ENCODE data around the gene TSSK2.
"Not testable (repeated sequence)": the region's sequence is repeated elsewhere in the genome, so short reads cannot be mapped to it uniquely, and the experiment has no call there.

TSSK2 gene

DNA sequence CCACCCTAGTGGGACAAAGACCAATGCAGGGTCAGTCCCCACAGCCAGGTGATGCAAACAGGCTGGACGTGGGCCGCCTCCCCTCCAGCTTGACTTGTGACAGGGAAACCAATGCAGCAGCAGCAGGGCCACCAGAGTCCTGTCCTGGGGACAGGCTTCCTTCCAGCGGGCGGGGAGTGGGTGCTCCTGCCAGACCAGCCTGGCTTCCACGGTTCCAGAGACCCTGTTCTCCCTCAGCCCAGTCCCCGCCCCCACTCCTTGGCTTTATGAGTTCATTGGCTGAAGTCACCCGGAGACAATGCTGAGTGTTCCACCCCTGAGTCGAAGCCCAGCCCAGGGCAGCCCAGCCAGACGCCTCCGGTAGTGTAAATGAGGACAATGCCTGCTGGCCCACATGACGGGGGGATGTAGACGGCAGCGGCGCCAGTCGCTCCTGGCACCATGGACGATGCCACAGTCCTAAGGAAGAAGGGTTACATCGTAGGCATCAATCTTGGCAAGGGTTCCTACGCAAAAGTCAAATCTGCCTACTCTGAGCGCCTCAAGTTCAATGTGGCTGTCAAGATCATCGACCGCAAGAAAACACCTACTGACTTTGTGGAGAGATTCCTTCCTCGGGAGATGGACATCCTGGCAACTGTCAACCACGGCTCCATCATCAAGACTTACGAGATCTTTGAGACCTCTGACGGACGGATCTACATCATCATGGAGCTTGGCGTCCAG lies at the start of gene TSSK2:
TSSK2 (plus strand) TSS at position 350 of the 726 bp plus-strand sequence; CDS start at position 442, 92 bp downstream.
- no peak for DNase-seq

DNA sequence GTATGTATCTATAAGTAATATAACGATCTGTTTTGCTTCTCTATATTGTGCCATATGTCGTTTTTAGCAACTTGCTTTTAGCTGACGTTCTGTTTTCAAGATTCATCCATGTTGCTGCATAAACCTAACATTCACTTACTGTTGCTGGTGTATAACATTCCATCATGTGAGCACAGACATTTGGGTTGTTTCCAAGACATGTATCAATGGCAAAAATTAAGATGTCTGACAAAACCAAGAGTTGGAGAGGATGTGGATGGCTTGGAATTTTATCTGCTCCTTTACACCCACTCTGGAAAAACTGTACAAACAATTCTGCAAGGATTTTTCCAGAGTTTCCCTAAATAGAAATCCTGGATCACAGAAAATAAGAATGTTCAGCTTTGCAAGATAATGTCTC lies 49.8 kb upstream of the TSSK2 start:
- DNase-seq = no peak

DNA sequence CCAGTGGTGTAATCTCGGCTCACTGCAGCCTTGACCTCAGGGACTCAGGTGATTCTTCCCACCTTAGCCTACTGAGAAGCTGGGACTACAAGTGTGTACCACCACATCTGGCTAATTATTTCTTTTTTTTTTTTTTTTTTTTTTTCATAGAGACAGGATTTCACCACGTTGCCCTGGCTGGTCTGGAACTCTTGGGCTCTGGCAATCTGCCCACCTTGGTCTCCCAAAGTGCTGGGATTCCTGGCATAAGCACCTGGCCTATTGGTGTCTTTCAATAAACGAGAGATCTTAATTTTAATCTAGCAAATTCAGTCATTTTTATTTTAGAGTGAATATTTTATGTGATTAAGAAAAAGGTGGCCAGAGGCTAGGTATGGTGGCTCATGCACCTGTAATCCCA lies 49.0 kb upstream of the TSSK2 start:
- no peak for DNase-seq

DNA sequence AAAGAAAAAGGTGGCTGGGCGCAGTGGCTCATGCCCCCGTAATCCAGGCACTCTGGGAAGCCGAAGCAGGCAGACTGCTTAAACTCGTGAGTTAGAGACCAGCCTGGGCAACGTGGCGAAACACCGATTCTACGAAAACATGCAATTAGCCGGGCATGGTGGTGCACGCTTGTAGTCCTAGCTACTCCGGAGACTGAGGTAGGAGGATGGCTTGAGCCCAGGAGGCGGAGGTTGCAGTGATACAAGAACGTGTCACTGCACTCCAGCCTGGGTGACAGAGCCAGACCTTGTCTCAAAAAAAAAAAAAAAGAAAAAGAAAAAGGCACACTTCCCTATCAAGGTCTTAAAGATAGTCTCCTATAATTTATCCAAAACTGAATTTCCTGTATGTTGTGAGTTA lies 48.3 kb upstream of the TSSK2 start:
- no peak for DNase-seq

DNA sequence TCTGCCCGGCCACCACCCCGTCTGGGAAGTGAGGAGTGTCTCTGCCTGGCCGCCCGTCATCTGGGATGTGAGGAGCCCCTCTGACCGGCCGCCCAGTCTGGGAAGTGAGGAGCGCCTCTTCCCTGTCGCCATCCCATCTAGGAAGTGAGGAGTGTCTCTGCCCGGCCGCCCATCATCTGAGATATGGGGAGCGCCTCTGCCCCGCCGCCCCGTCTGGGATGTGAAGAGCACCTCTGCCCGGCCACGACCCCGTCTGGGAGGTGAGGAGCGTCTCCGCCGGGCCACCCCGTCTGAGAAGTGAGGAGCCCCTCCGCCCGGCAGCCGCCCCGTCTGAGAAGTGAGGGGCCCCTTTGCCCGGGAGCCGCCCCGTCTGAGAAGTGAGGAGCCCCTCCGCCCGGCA lies 47.0 kb upstream of the TSSK2 start:
- not testable (repeated sequence) for DNase-seq

DNA sequence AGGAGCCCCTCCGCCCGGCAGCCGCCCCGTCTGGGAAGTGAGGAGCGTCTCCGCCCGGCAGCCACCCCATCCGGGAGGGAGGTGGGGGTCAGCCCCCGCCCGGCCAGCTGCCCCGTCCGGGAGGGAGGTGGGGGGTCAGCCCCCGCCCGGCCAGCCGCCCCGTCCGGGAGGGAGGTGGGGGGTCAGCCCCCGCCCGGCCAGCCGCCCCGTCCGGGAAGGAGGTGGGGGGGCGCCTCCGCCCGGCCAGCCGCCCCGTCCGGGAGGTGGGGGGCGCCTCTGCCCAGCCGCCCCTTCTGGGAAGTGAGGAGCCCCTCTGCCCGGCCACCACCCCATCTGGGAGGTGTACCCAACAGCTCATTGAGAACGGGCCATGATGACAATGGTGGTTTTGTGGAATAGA lies 46.5 kb upstream of the TSSK2 start:
- DNase-seq = not testable (repeated sequence)

DNA sequence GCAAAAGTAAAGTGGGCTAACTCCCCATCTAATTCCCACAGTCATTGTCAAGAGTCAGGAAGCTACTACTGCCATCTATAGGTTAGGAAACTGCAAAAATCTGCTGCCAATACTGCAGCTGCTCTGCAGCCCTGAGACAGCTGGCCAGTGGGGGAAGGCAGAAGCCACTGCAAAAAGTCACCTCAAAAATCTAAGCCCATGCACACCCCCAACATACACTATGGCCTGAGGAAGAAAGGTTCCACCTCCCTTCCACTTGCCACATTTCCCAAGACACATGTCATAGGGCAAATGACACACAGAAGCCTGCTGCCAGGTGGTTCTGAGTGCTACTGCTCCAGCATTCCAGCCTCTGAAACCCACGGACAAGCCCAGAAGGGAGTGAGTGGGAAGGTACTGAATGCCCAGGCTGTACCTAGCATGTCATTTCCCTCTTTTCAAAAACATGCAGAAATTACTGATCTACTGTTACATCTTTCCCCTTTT lies 45.8 kb upstream of the TSSK2 start:
- DNase-seq = no peak

DNA sequence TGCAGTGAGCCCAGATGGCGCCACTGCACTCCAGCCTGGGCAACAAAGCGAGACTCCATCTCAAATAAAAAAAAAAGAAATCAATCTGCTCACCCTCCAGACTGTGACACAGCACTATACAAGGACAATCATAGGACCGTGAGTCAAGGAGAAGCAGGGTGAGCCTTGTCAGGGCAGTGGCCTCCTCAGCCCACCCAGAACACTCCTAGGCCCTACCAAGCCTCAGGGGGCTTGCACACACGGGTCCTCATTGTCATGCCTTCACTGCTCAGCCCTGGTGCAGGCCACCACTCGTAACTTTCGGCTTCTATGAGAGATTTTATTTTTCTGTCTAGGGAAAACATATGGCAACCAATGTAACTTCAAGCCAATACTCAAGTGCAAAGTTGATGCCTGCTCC lies 44.7 kb upstream of the TSSK2 start:
- DNase-seq = no peak

DNA sequence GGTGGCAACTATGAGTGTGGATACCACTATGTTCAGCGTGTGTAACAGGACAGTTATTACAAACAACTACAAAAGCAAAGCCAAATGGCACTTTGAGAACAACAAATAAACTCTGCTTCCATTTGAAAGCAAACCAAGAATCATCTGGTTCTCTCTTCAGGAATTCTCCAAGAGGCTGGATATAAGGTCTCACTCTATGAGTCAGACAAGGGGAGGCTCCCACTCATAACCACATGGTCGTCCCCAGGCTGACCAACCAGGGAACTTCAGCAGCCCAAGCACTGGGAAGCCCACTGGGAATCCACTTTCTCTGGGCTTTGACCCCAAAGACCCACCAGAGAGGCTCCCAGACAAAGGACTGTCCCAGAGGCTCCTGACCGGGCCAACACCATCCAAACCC lies 44.2 kb upstream of the TSSK2 start:
- DNase-seq = no peak

DNA sequence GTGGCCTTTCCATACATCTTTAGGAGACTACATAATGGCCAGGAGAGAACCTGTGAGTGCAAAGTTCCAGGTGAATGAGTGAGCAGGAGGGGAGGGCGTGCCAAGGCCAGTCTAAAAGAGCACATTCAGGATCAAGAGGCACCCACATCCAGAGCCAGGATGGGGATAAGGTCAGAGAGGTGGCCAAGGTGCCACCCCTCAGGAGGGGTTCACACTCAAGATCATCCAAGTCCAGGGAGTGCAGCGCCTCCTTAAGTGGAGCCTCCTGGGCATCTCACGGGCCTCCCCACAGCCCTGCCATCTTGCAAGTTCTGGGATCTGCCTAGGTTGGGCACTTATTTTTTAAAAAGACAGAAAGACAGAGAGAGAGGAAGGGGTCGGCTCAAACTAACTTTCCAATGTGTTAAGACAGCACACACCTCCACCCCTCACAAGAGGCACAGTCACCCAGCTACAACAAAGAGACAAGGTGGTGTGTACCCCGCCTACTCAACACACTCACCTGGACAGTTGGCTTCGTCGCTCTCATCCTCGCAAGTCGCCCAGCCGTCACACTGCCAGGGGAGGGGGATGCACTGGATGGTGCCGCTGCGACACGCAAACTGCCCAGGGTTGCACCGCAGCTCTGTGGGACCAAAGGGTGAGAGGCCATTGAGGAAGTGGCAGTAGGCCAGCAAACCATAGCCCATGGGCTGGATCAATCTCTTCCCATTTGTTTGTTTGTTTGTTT lies 42.1 kb upstream of the TSSK2 start:
- no peak for DNase-seq

DNA sequence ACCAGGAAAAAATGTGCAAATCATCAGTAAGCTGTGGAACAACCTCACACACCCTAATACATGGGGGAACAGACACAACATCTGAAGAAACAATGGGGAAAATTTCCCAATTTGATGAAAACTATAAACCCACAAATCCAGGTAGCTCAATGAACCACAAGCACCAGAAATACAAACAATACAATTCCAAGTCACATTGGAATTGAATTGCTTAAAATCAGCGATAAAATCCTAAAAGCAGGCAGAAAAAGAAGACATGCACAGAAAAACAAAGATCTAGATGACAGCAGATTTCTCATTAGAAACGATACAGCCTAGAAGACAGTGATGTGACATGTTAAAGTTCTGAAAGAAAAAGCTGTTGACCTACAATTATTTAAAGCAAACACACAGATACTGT lies 40.9 kb upstream of the TSSK2 start:
- no peak for DNase-seq

DNA sequence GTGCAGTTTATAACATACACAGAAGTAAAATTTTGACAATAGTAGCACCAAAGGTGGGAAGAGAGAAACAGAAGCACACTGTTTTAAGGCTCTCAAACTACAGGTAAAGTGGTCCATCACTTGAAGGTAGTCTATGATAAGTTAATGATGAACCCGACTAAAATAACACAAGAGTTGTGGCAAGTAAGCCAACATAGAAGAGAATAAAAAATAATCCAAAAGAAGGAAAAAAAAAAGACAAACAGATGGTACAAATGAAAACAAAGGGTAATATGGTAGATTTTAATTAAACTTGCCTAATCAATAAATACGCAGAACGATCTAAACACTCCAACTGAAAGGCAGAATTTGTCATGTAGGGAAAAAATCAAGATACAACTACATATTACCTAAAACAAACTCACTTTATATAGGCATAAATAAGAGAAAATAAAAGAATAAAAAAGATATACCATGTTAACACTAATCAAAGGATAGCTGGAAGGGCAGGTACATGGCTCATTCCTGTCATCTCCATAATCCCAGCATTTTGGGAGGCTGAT lies 40.5 kb upstream of the TSSK2 start:
- DNase-seq = no peak

DNA sequence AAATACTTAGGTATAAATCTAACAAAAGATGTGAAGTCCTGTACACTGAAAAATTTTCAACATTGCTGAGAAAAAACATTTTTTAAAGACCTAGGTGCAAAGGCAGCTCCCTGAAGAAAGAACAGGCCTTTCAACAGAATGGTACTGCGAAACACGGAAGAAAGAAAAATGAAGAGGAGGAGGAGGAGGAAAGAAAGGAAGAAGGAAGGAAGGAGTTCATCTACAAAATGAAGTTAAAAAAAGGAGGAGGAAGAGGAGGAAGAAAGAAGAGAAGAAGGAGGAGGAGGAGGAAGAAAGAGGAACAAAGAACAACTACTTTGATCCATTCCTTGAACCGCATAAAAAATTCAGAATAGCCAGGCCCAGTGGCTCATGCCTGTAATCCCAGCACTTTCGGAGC lies 38.4 kb upstream of the TSSK2 start:
- DNase-seq = no peak

DNA sequence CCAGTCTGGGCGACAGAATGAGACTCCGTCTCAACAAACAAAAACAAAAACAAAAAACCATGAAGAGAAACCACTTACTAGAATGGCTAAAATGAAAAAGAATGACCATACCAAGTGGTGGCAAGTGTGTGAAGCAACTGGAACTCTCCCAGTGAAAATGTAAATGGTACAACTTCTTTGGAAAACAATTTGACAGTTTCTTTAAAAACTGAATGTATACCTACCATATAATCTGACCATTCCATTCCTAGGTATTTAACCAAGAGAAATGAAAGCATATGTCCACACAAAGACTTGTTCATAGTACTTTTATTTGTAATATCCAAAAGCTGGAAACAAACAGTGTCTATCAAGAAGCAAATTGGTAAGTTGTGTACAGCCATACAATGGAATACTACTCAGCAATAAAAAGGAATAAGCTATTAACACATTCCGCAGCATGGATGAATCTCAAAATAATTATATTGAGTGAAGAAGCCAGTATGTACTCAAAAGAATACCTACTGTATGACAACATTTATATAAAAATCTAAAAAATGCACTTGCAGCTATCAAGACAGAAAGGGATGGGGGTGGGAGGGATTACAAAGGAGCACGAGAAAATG lies 36.6 kb upstream of the TSSK2 start:
- no peak for DNase-seq

DNA sequence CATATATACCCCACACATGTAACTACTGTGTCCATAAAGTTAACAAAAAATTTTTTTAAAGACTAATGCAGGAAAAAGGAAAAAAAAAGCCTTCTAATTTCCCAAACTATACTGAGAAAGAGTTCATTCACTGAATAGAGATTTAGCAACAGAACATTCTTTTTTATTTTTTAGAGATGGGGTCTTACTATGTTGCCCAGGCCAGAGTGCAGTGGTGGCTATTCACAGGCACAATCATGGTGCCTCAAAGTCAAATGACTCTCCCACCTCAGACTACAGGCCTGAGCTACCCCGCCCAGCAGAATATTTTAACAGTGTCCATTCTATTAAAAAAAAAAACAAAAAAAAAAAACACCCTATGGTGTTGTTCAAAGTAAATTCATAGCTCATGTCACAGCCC lies 34.6 kb upstream of the TSSK2 start:
- DNase-seq = no peak

DNA sequence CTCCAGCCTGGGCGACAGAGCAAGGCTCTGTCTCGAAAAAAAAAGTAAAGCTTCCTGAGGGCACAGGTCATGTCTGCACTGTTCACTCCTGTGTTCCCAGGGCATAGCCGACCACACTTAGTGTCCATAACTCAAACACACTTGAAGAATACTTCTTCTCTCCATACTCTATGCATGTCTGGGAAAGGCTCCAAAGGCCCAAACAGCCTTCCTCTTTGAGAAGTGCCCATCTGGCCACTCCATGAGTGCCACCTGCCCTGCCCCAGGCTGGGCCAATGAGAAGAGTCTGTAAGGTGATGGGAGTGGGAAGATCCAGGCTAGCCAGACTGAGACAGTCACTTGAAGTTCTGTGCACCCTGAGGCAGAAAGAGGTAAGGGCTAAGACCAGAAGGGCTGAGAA lies 33.6 kb upstream of the TSSK2 start:
- DNase-seq = no peak

DNA sequence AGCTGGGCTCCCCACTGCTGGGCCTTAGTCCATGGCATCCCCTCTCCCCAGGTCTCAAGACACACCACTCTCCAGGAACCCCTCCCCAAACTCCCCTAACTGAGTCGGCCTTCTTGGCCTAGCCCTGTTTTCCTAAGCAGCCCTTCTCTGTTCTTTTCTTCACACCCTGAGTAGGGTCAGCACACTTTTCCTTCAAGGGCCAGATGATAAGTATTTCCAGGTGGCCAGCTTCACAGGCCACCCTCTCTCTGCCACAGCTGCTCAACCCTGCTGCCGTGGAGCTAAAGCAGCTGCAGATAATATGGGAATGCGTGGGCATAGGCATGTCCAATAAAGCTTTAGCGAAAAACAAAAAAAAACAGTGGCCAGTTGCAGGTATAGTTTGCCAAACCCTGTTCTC lies 33.0 kb upstream of the TSSK2 start:
- DNase-seq = no peak

DNA sequence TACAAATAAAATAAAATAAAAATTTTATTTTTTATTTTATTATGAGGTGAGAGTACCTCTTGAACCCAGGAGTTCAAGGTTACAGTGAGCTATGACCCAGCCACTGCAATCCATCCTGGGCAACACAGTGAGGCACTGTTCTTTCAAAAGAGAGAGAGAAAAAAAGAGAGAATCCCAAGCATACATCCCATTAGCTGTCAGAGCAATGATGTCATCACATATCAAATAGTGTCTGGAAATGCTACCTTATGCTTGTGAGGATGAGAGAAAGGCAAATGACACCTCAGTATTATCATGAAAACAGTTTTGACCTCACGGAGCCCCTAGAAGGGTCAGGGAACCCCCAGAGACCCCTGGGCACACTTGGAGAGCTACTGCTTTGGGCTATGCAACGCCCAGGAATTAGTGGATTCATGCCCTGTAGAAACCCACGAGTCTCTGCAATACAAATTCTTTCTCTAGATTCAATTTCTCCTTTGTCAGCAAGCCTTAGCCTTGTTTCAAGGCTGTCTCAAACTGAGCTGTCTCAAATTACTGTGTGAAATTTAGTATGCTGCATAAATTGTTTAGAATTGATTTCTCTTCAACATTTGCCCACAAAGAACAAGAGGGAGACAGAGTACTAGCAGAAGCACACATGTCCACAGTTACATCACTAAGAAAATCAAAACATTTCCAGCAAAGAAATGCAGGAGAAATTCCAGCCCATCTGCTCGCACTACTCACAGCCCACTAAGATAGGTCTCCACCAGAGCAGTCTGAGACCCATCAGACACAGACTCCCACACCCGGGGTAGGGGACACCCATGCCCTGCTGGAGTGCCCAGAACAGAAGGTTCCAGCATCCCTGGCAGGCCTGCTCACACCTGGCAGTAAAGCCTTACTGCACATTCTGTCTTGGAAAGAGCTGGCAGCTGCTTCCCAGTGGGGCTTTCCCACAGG lies 27.0 kb upstream of the TSSK2 start:
- no peak for DNase-seq

DNA sequence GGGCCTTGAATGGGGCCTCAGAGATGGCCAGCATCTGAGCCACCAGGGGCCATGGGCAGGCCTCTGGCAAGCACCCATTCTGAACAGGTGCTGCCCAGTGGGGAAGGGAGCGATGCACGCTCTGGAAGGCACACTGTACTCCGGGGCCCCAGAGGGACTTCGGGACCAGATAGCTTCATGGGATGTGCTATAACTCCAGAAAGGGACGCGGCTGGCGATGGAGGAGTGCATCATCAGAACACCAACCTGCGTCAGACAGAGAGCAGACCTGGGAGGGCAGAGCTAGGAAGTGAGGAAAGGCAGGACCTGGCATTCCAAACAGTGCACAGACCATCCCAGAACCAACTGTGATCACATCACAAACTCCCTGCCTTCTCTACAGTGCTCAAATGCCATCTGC lies 25.7 kb upstream of the TSSK2 start:
- no peak for DNase-seq

DNA sequence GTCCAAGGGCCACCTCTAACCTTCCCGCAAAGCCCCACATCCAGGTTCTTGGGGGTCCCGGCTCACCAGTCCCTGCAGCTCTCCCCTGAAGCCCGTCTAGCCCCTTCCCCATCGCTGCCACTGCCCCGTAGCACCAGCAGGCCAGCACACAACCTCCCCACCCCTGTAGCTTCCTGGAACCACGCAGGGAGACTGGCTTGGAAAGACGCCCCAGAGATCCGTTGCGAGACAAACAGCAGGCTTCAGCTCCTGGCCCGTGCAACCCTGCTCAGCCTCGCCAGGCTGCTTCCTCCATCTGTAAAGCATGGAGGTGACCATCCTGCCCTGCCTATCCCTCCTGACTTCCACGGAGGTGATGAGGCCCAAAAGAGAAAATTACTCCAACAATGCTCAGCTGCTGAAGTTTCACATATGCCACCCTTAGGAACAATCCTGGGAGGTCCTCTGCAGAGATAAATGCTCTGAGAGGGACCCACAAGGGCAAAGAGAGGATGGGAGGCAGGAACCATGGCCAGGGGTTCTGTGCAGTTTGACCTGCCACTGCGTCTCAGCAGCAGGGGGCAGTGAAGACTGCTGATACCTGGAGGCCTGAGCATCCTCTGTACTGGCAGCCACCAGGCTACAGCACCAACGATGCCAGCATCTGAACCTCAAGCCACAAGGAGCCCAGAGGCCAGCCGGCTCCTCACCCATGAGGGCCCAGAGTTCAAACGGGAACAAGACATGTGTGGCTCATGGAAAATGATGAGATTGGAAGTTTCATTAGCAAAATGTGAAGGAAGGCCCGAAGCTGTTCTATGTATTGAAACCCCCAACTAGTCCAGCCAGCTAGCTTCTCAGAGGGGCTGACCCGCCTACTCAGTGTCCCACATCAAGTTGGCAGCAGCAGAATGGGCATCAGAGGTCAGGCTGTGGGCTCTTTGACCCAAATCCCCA lies 25.0 kb upstream of the TSSK2 start:
- peak; percentile 44 for DNase-seq
